Transverse colon (tissue), 4 donors: ENCODE measurements around the gene PKNOX1. TPM values are rescaled to one million over a fixed set of nuclear protein-coding genes. Genes with fewer than 3 reads are reported as not detected.

Source experiments
- DNase-seq: peaks from one replicate; pipeline ENCODE4 v3.0.0-alpha.2; 2019
- H3K27ac ChIP-seq, 4 donors: fragments of 200-600 bp; sonication (generic); 2 replicates each; pipeline ENCODE4 v1.5.1; 2016 to 2018; ENCODE audit warnings: inconsistent platforms in 4 of 4
- H3K27me3 ChIP-seq: fragments of 200-600 bp; sonication (generic); 2 replicates; pipeline ENCODE4 v1.5.1; 2017; ENCODE audit warnings: inconsistent platforms
- H3K36me3 ChIP-seq, 4 donors: fragments of 200-600 bp; sonication (generic); 2 replicates each; pipeline ENCODE4 v1.5.1; 2017 to 2019; ENCODE audit warnings: inconsistent platforms in 4 of 4
- H3K4me1 ChIP-seq, 4 donors: fragments of 200-600 bp; sonication (generic); 2 replicates each; pipeline ENCODE4 v1.5.1; 2017 to 2020; ENCODE audit warnings: inconsistent platforms in 4 of 4
- H3K4me3 ChIP-seq, 4 donors: fragments of 200-600 bp; sonication (generic); 1 replicate in 1 of 4; 2 replicates in 3 of 4; pipeline versions ENCODE4 v1.5.1 to v1.6.1; 2017 to 2019; ENCODE audit warnings: inconsistent platforms in 4 of 4
- H3K9me3 ChIP-seq, 2 donors: fragments of 200-600 bp; sonication (generic); 2 replicates each; pipeline ENCODE4 v1.5.1; 2017 to 2019; ENCODE audit warnings: inconsistent platforms in 2 of 2
- EP300 ChIP-seq: sonication (generic); formaldehyde crosslinking; IDR thresholded peaks from one replicate; pipeline ENCODE4 v1.6.1; 2017; ENCODE audit warnings: antibody characterized with exemption, low read depth
- POLR2A ChIP-seq: fragments of 450-650 bp; IDR thresholded peaks from one replicate; pipeline ENCODE4 v1.6.1; 2016; ENCODE audit warnings: antibody characterized with exemption, mild to moderate bottlenecking, moderate library complexity
- POLR2AphosphoS5 ChIP-seq, 3 donors: sonication (generic); formaldehyde crosslinking; IDR thresholded peaks; one replicate each; pipeline ENCODE4 v1.6.1; 2016; ENCODE audit warnings: antibody characterized with exemption in 3 of 3
- WGBS, 2 donors: methylation state at CpG; one replicate each; pipeline ENCODE4 v1.1.5; 2018; ENCODE audit warnings: low coverage in 1 of 2; 5-methylcytosine and 5-hydroxymethylcytosine counted together
- in situ Hi-C, 4 donors: fragments of 200-750 bp; cut with MboI; loops; one replicate each; pipeline versions ENCODE4 v1.15.0 to v1.15.1; 2017; ENCODE audit warnings: low sequenced_read_pairs in 3 of 4, low pct_ligation_motif_present in 1 of 4, low pct_unique_long_range_greater_than_20kb in 1 of 4
- intact Hi-C: fragments of 100-400 bp; cut with DNase I; formaldehyde crosslinking; loops from one replicate; pipeline ENCODE4 v1.15.1; 2023; ENCODE audit warnings: low total_unique reads
- total RNA-seq, 4 donors: library from RNA; depleted of rRNA; stranded (reverse); fragments of >200 nt; gene quantifications; one replicate each; pipeline ENCODE4 v1.1.0, GENCODE V29; 2016
- TF ChIP-seq, protein P1 (sequence below), 5 experiments: fragments of 200-600 bp in 3 of 5; fragments of 450-650 bp in 2 of 5; sonication (generic) in 3 of 5; IDR thresholded peaks; 1 replicate in 2 of 5; 2 replicates in 3 of 5; pipeline ENCODE4 v1.5.1; 2016 to 2017; ENCODE audit warnings: antibody characterized with exemption in 5 of 5, inconsistent platforms in 3 of 5, mild to moderate bottlenecking in 2 of 5, moderate library complexity in 1 of 5

PKNOX1 gene
- total RNA-seq, 4 donors from 2014 or later = 9.4 to 140 (median 25.1) TPM

DNA sequence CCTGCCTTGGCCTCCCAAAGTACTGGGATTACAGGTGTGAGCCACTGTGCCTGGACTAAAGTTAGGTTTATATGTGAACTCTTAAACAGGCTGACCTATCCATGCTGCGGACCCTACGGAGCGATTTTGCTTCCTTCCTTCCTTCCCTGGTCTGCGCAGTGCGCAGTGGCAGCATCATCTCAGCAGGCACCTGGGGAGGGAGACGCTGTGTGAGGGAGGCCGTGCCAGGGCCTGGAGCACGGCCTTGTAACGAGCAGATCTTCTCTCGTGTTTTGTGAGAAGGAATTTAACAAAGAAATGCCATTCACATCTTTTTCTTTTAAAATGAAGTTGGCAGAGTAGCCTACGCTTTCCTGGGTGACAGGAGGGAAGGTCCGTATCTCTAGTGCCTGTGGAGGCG is 45.8 kb downstream of the PKNOX1 start:
- 86 to 93% methylated on average over 6 to 13 of the region's 13 CpGs for WGBS, 2 donors

DNA sequence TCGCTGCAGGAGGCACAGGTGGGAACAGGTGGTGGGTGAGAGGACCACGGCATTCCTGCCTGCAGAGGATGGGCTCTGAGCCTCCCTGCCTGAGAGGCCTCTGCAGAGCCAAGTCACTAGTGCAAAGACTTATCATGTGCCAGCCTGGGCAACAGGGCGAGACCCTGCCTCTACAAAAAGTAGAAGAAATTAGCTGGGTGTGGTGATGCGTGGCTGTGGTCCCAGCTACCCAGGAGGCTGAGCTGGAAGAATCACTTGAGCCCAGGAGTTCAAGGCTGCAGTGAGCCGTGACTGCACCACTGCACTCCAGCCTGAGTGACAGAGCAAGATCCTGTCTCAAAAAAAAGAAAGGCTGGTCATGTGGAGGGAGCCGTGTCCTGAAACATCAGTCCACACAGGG is 46.4 kb downstream of the PKNOX1 start:
- in situ Hi-C loops = no loop called here
- Histone ChIP-seq H3K27ac (no peak overlapping the region), H3K9me3 (no peaks in the 10 kb centered on the region), H3K36me3 (peaks cover 0 to 28% (median 8%) of the 10 kb centered on the region in 4 donors), H3K4me3 (no peak overlapping the region), H3K27me3 (no peaks in the 10 kb centered on the region), H3K4me1 (no peaks in the 10 kb centered on the region)
- no peak for DNase-seq
- 89 to 100% methylated on average over 1 to 6 of the region's 6 CpGs for WGBS, 2 donors
- intact Hi-C loops = no loop called here
- TF ChIP-seq POLR2A (no peak), POLR2AphosphoS5 (IDR thresholded peaks at IDR 0.05) (no peak), EP300 (no peak)
- TF ChIP-seq, protein P1, sequence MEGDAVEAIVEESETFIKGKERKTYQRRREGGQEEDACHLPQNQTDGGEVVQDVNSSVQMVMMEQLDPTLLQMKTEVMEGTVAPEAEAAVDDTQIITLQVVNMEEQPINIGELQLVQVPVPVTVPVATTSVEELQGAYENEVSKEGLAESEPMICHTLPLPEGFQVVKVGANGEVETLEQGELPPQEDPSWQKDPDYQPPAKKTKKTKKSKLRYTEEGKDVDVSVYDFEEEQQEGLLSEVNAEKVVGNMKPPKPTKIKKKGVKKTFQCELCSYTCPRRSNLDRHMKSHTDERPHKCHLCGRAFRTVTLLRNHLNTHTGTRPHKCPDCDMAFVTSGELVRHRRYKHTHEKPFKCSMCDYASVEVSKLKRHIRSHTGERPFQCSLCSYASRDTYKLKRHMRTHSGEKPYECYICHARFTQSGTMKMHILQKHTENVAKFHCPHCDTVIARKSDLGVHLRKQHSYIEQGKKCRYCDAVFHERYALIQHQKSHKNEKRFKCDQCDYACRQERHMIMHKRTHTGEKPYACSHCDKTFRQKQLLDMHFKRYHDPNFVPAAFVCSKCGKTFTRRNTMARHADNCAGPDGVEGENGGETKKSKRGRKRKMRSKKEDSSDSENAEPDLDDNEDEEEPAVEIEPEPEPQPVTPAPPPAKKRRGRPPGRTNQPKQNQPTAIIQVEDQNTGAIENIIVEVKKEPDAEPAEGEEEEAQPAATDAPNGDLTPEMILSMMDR (IDR thresholded peaks at IDR 0.05) = no peak

More for the DNA sequence above, 45.8 kb downstream of the PKNOX1 start:
- TF ChIP-seq EP300 (no peak), POLR2A (no peak), POLR2AphosphoS5 (IDR thresholded peaks at IDR 0.05) (no peak)
- TF ChIP-seq, protein P1 (IDR thresholded peaks at IDR 0.05) = no peak
- in situ Hi-C loops (no loop called here), intact Hi-C loops (no loop called here)
- H3K27me3 ChIP-seq = no peaks in the 10 kb centered on the region
- H3K4me3 ChIP-seq = no peak overlapping the region
- no peaks in the 10 kb centered on the region for H3K4me1 ChIP-seq
- no peak for DNase-seq
- peaks cover 0 to 23% (median 7%) of the 10 kb centered on the region in 4 donors for H3K36me3 ChIP-seq
- no peak overlapping the region for H3K27ac ChIP-seq
- H3K9me3 ChIP-seq = no peaks in the 10 kb centered on the region

DNA sequence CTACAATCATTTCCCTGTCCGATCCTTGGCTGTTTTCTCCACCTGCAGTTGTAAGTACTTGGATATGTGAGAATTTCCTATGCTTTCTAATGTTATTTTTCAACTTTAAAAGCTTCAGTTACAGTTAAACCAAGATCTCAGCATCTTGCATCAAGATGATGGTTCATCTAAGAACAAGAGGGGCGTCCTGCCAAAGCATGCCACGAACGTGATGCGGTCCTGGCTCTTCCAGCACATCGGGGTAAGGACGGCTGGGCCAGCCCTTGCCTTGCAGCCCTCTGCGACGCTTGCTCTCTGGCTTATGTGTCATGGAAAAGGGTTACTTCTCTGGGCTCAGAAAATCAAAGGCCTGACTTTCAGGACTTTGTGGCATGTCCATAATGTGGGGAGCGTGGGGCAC is 46.8 kb downstream of the PKNOX1 start:
- H3K4me1 ChIP-seq = no peaks in the 10 kb centered on the region
- TF ChIP-seq, protein P1 (IDR thresholded peaks at IDR 0.05) = no peak
- TF ChIP-seq EP300 (no peak), POLR2AphosphoS5 (IDR thresholded peaks at IDR 0.05) (no peak), POLR2A (no peak)
- no peaks in the 10 kb centered on the region for H3K9me3 ChIP-seq
- H3K4me3 ChIP-seq = no peak overlapping the region
- H3K36me3 ChIP-seq = peaks cover 0 to 25% (median 7%) of the 10 kb centered on the region in 4 donors
- no peak for DNase-seq
- in situ Hi-C loops (no loop called here), intact Hi-C loops (no loop called here)
- H3K27ac ChIP-seq = no peak overlapping the region
- H3K27me3 ChIP-seq = no peaks in the 10 kb centered on the region
- WGBS, 2 donors = 88 to 95% methylated on average over 9 to 10 of the region's 10 CpGs

DNA sequence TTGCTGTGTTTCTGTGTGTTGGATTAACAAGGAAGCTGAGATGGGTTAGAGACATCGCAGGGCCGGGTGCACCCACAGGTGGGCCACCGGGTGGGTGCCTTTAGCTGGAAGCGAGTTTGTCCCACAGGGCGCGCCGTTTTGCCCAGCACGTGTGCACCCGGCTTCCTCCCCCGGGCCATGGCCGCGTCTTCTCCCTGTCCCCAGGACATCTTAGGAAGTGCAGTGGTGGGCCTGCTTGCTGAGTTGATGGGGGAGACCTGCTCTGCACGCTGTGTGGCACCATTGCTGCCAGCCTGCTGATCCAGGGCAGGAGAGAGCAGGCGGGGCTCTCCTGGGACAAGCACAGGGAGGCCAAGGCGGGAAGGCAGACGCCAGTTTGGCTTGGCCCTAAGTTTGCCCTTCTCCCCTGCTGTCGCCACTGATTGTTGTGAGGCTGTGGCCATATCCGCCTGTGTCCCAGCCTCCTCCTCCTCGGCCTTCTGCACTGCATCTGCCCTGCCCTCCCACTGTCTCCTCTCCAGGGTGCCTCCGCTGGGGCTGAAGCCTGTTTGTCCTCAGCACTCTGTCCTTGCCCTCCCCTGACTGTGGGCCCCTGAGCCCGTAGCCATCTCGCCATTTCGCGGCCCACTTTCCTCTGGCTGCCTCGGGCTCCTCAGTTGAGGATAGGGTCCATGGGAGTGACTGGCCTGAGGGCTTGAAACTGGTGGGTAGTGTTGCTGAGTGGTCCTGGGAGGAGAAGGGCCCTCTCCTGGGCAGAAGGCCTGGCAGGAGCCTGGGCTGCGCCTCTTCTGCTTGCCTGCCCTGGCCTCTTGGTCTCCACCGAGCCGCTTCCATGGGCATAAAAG is 47.6 kb downstream of the PKNOX1 start:
- DNase-seq = no peak
- no peaks in the 10 kb centered on the region for H3K27me3 ChIP-seq
- H3K27ac ChIP-seq = no peak overlapping the region
- intact Hi-C loops (no loop called here), in situ Hi-C loops (no loop called here)
- H3K4me1 ChIP-seq = no peaks in the 10 kb centered on the region
- WGBS, 2 donors = 97% methylated on average over 28 of the region's 28 CpGs; no CpG with 5 or more reads in 1 of the 2 donors
- peaks cover 0 to 18% (median 5%) of the 10 kb centered on the region in 4 donors for H3K36me3 ChIP-seq
- no peak overlapping the region for H3K4me3 ChIP-seq
- TF ChIP-seq, protein P1 (IDR thresholded peaks at IDR 0.05) = no peak
- no peak for TF ChIP-seq EP300
- TF ChIP-seq POLR2A = no peak
- no peak for TF ChIP-seq POLR2AphosphoS5 (IDR thresholded peaks at IDR 0.05)
- no peaks in the 10 kb centered on the region for H3K9me3 ChIP-seq
